Testis (tissue), 2 donors: ENCODE data around the gene FILIP1L.

Experiments used
- POLR2A ChIP-seq: fragments of 450-650 bp; IDR thresholded peaks from one replicate; pipeline ENCODE4 v1.6.1; 2017; ENCODE audit warnings: antibody characterized with exemption, mild to moderate bottlenecking, moderate library complexity
- TF ChIP-seq, protein P1 (sequence below), 3 experiments: fragments of 450-650 bp in 2 of 3; fragments of 200-600 bp in 1 of 3; sonication (generic) in 1 of 3; IDR thresholded peaks; one replicate each; pipeline ENCODE4 v1.5.1; 2016 to 2019; ENCODE audit warnings: antibody characterized with exemption in 3 of 3, mild to moderate bottlenecking in 2 of 3, moderate library complexity in 1 of 3

- TF ChIP-seq, protein P1, sequence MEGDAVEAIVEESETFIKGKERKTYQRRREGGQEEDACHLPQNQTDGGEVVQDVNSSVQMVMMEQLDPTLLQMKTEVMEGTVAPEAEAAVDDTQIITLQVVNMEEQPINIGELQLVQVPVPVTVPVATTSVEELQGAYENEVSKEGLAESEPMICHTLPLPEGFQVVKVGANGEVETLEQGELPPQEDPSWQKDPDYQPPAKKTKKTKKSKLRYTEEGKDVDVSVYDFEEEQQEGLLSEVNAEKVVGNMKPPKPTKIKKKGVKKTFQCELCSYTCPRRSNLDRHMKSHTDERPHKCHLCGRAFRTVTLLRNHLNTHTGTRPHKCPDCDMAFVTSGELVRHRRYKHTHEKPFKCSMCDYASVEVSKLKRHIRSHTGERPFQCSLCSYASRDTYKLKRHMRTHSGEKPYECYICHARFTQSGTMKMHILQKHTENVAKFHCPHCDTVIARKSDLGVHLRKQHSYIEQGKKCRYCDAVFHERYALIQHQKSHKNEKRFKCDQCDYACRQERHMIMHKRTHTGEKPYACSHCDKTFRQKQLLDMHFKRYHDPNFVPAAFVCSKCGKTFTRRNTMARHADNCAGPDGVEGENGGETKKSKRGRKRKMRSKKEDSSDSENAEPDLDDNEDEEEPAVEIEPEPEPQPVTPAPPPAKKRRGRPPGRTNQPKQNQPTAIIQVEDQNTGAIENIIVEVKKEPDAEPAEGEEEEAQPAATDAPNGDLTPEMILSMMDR (IDR thresholded peaks at IDR 0.05), result no peak
- TF ChIP-seq POLR2A, result no peak
Measured at GRCh38 chr3:99881121-99881524, 233.2 kb downstream of the FILIP1L start.
